ENCODE measurements around the gene GARIN3.

DNA sequence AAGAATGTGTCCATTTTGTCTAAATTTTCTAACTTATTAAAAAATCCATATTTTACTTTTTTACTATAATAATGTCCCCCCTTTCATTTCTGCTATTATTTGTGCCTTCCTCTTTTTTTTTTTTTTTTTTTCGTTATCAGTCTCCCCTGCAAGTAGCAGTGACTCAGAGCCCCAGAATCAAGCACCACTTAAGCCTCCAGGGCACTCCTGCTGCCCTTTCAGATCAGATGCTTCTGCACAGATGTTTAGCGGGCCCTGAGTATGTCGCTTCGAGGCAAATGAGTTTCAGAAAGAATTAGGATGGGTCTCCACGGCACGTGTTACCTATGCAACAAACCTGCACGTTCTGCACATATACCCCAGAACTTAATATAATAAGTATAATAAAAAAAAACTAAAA, 35.1 kb downstream of the GARIN3 start:
- TF ChIP-seq, protein P1, sequence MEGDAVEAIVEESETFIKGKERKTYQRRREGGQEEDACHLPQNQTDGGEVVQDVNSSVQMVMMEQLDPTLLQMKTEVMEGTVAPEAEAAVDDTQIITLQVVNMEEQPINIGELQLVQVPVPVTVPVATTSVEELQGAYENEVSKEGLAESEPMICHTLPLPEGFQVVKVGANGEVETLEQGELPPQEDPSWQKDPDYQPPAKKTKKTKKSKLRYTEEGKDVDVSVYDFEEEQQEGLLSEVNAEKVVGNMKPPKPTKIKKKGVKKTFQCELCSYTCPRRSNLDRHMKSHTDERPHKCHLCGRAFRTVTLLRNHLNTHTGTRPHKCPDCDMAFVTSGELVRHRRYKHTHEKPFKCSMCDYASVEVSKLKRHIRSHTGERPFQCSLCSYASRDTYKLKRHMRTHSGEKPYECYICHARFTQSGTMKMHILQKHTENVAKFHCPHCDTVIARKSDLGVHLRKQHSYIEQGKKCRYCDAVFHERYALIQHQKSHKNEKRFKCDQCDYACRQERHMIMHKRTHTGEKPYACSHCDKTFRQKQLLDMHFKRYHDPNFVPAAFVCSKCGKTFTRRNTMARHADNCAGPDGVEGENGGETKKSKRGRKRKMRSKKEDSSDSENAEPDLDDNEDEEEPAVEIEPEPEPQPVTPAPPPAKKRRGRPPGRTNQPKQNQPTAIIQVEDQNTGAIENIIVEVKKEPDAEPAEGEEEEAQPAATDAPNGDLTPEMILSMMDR (IDR thresholded peaks at IDR 0.05; ENCODE audit: insufficient read depth, low read length, poor library complexity, severe bottlenecking) = no peak
- TF ChIP-seq EZH2phosphoT487 (conservative IDR thresholded peaks at IDR 0.05; ENCODE audit: low read length) = no peak

Measured in SU-DHL-6 (cell line).